Measurements from ENCODE around the gene APBA3. TPM values are rescaled to one million over a fixed set of nuclear protein-coding genes. Genes with fewer than 3 reads are reported as not detected.
A peak's percentile ranks its signal among the peaks of the same experiment; 100 is the strongest.

APBA3 gene
- total and polyA plus RNA-seq, 9 of the 15 experiments (the other 6 are each of a cell fraction or from before 2014, with no cell fraction given) = 0.10 to 29.5 (median 11.5) TPM

DNA sequence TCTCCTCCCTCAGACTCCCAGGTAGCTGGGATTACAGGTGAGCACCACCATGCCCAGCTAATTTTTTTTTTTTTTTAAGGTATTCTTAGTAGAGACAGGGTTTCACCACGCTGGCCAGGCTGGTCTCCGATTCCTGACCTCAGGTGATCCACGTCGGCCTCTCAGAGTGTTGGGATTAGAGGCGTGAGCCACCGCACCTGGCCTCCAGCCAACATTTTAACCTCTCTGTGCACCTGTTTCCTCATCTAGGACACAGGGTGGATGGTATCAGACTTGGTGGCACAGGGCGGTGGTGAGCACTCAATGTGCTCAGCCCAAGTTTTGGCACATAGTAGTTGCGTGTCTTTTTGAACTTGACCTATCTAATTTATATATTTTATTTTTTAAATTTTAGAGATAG, 12.5 kb downstream of the APBA3 start:
- H2AFZ ChIP-seq (ENCODE audit: low read depth, low read length) = no peak overlapping the region
- no peak for DNase-seq (ENCODE audit: extremely low read depth in 1 of 4, low spot score in 3 of 4)
- H3K9me1 ChIP-seq (ENCODE audit: control insufficient read depth, insufficient read depth, low read length) = no peaks in the 10 kb centered on the region
- H4K20me1 ChIP-seq (replicated peaks; ENCODE audit: control insufficient read depth, insufficient read depth, low read length) = no peaks in the 10 kb centered on the region
- WGBS (ENCODE audit: insufficient coverage, low coverage, missing lambda C conversion rate) = 82% methylated on average over 6 of the region's 8 CpGs
- CTCF ChIA-PET (ENCODE audit: low intra/inter-chr PET ratio) = no interaction called here
- POLR2A ChIA-PET = interaction anchor here (1.6 kb wide), 1 partner anchor 13 kb away, joined by 10 read pairs; the partner anchor contains the start of gene MRPL54
- peaks cover 0 to 23% of the 10 kb centered on the region in 2 experiments; a peak in 2 of 5 replicates for H3K4me1 ChIP-seq (replicated peaks in 1 of 2; ENCODE audit: control insufficient read depth in 2 of 2, insufficient read depth in 2 of 2, low read length in 2 of 2)
- no peaks in the 10 kb centered on the region for H3K79me2 ChIP-seq (ENCODE audit: control insufficient read depth, insufficient read depth, low read length)
- H3K4me2 ChIP-seq (ENCODE audit: insufficient read depth, low read length) = no peak overlapping the region
- H3K27ac ChIP-seq (ENCODE audit: extremely low read depth, low read depth, low read length) = no peak overlapping the region
- H3K9ac ChIP-seq (ENCODE audit: insufficient read depth in 1 of 2, low read depth in 2 of 2, low read length in 2 of 2) = no peak overlapping the region
- intact Hi-C loops (cut with micrococcal nuclease) = no loop called here
- no peaks in the 10 kb centered on the region for H3K9me3 ChIP-seq (replicated peaks; ENCODE audit: control insufficient read depth, insufficient read depth, low read depth, low read length)
- TF ChIP-seq PPARD (CRISPR knock-in tag; IDR thresholded peaks at IDR 0.05) (no peak), ZNF584 (CRISPR knock-in tag; IDR thresholded peaks at IDR 0.05; ENCODE audit: low read depth) (no peak), TCF3 (CRISPR knock-in tag; IDR thresholded peaks at IDR 0.05) (no peak), NFIC (IDR thresholded peaks at IDR 0.05) (peak; percentile 57), HNRNPUL1 (IDR thresholded peaks at IDR 0.05; ENCODE audit: low read length) (no peak), NFE2L1 (tag; IDR thresholded peaks at IDR 0.05; ENCODE audit: borderline replicate concordance, low read depth) (no peak)
- H3K4me3 ChIP-seq = no peak overlapping the region
- no peaks in the 10 kb centered on the region for H3K27me3 ChIP-seq (ENCODE audit: control insufficient read depth in 2 of 2, insufficient read depth in 2 of 2, low read length in 2 of 2)
- no peak for ATAC-seq
- BruUV-seq (replicated peaks) = no TSS peak
- FAIRE-seq = no peak
- in situ Hi-C loops (cut with MboI) = no loop called here
- H3K36me3 ChIP-seq (ENCODE audit: control insufficient read depth, insufficient read depth, low read length) = peaks cover 14% of the 10 kb centered on the region; the same call in 1 of the 3 replicates
